NCI-H146 treated with DMSO at 0.1 percent for 48 hours (cell line): ENCODE data around the gene NPHP4.
"Not testable (repeated sequence)": the region's sequence is repeated elsewhere in the genome, so short reads cannot be mapped to it uniquely, and the experiment has no call there.

Experiments used
- DNase-seq: peaks from one replicate; lab custom pipeline; 2025; ENCODE audit not compliant: unreplicated experiment; lab: John Stamatoyannopoulos, UW

NPHP4 gene

DNA sequence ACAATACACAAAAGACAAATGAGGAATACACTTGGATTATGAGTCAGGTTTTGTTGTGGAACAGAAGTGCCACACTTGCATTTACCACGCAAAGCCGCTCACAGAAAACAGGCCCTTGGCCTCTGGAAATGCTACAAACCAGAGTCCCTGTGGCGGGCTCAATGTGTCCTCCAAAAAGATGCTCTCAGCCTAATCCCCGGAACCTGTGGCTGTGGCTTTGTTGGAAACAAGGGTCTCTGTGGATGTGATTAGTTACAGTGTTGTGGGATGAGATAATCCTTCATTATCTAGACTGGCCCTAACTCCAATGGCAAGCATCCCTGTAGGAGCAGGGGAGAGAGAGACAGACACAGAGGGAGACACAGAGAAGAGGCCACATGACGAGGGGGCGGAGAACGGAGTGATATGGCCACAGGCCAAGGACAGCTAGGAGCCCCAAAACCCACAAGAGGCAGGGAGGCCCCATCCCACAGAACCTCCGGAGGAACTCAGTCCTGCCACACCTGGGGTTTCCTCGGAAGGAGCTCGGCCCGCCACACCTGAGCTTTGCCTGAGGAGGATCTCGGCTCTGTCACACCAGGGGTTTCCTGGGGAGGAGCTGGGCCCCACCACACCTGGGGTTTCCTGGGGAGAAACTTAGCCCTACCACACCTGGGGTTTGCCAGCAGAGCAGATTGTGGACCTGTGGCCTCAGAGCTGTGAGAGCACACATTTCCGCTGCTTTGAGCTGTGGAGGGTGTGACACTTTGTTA, 55.4 kb downstream of the NPHP4 start:
- no peak for DNase-seq

DNA sequence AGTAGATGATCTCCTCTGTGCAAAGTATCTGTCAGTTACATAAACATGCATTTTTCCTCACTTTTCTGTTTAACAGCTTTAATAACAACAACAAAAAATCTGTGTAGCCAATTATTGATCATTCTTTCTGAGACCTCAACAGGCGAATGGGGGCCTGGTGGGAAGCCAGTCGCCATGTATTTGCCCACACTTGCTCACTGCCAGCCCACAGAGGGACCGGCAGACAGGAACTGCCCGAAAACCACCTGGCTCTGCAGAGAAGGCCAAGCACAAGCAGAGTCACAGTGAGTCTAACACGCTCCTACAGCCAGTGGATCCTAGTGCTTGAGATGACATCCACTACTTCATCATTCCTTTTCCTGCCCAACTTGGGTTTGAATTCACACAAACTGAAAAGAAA, 56.1 kb downstream of the NPHP4 start:
- no peak for DNase-seq

DNA sequence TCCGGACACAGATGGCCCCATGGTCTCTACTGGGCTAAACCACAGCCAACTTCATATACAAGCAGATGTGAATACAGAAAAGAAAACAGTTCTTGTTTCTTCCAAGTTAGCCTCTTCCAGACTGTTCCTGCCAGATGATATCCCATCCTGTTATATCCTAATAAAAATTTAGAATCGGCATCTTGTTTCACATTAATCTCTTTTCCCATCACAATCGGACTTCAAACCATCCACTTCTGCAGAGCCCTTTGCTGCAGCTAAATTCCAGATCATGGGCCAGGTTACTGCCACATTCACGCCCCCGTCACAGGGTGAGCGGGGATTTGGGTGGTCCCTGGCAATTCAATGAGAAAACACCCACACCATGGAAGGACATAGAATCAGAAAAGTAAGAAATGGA, 57.2 kb downstream of the NPHP4 start:
- DNase-seq = no peak

DNA sequence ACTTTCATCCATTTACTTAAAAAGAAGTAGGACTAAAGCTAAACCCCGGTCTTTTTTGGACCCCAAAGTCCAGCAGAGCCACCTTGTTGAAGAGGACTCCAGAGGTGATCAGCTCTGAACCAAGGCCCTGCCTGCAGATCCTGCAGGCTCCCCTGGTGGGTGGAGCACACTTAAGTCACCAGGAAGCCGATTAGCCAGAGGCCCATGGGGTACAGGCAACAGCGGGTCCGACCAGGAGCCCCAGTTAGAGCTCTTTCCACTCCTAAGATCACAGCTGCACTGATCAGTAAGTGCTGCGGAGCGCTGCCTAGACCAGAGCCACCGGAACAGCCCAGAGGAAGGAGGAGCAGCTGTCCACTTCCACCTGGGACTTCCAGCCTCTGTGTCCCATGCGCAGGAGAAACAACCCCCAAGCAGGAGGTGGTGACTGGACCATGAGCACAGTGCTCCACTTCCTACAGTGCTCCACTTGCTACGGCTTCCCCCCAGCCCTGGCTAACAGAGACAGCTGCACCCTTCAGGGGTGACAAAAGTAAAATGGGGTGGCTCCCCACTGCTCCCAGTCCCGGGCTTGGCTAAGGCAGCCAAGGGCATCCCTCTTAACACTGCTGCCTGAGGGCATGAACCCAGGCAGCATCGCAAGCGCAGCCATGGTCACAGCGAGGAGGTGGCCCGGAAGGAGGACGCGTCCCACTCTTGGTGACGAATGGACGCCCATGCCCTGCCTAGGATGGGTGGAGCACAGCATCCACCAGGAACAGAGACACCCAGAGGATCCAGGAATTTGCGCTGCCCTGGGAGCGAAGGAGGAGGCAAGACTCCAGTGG, 58.0 kb downstream of the NPHP4 start:
- DNase-seq = no peak

DNA sequence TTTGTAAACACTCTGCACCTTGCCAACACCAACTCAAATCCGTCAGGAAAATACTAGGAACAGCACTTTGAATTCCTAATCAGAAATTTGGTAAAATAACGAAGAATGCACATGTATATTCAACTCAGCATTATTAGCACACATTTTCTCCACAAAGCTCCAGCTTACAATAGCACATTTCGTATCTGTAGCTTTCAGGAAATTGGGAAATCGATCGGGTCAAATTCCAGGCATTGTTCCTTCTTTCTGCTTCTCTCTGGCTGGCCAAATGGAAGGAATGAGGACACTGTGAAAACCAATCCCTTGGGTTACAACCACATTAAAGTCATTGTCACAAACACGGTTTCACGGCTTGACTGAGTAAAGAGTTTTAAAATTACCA, 58.6 kb downstream of the NPHP4 start:
- no peak for DNase-seq

DNA sequence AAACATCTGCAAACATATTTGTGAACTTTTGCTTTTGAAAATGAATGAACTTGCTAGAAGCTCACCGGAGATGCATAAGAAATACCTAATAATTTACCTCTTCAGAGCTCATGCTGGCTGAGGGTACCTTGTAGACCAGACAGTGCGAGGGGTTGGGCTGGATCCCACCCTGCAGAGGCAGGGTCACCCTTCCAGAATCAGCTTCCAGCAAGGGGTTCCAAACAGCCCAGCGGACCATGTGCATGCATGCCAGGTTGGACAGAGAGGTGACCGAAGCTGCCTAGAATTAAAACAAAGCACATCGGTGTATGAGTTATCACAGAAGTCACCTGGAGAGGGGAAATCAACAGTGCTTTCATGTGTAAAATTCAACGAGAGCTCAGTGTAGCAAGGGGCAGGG, 59.2 kb downstream of the NPHP4 start:
- no peak for DNase-seq

DNA sequence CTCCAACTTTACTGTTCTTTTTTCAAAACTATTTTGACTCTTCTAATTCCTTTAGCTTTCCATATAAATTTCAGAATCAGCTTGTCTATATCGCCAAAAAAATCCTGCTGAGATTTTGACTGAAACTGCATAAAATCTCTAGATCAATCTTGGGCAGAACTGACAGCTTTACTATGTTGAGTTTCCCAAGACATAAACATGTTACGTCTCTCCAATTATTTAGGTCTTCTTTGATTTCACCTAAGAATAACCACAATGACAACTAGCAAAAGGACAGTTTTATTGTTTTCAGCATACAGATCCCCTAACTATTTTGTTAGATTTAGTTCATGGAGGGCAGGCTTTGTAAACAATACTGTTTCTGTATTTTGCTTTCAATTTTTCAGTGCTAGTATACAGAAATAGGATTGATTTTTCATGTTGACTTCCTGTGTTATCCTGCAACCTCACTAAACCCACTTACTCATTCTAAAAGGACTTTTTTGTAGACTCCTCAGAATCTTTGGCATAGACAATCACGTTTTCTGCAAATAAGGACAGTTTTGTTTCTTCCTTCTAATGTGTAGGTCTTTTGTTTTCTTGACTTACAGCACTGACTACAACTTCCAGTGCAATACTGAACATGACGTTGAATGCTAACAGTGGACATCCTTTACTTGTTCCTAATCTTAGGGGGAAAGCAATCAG, 63.4 kb downstream of the NPHP4 start:
- DNase-seq = no peak

DNA sequence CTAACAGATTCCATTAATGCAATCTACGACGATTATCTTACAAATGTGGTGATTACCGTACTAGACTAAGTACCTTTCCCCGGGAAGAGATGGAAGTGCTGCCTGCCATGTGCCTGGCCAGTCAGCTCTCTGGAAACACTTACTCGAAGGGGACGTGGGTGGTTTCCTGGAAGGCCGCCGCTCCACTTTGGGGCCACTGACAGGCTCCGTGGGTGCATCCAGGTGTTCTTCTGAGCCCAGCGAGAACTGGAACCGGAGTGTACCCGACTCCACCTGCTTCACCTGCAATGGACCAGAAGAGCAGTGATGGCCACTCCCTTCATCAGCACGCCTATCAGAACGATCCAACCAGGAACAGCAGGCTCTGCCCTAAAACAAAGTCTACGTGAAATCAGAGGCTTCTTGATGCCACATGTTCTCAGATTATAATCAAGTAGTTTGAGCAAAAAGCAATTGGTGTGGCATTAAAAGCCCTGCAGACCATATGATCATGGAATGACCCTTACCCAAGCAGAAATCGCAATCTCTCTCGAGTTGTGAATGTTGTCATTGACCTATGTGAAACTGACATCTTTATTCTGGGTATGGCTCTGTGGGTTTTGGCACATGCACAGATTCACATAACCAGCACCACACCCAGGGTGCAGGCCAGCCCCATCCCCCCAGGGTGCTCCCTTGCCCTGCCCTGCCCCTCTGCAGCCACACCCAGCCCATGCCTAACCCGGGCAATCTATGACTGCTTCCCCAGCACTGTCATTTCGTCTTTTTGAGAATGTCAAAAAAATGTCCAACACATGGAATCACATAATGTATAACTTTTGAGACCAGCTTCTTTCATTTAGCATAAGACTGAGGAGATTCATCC, 64.5 kb downstream of the NPHP4 start:
- no peak for DNase-seq

DNA sequence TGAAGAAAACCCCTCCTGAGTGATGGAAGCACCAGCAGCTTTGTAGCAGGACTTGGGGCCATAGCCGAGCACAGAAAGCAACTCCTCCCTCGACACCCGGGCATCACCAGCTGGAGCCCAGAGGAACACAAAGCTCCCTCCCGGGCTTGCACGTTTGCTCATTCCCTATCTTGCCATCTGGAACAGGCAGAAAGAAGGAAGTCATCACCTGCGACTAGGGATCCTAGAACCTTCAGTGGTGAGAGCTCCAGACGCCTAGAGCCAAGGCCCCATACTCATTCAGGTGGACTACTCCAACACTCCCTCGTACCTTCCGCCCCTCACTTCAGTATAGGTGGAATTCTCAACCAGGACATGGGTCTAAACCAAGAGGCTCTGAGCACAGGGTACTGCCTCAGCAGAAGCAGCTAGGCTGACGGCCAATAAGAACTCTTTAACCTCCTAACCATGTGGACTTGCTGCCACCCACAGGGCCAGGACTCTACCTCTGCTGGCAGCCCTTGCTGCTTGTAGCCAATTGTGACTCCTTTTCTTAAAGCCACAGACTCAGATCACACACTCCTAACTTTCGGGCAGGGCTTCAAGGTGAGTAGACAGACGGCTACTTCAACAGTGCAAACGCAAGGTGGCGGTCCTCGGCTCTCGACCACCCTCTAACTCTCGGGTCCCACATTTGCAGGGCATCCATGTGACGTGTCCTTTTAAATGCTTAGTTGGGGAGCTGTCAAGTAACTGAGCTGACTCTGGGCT, 65.4 kb downstream of the NPHP4 start:
- DNase-seq = no peak

DNA sequence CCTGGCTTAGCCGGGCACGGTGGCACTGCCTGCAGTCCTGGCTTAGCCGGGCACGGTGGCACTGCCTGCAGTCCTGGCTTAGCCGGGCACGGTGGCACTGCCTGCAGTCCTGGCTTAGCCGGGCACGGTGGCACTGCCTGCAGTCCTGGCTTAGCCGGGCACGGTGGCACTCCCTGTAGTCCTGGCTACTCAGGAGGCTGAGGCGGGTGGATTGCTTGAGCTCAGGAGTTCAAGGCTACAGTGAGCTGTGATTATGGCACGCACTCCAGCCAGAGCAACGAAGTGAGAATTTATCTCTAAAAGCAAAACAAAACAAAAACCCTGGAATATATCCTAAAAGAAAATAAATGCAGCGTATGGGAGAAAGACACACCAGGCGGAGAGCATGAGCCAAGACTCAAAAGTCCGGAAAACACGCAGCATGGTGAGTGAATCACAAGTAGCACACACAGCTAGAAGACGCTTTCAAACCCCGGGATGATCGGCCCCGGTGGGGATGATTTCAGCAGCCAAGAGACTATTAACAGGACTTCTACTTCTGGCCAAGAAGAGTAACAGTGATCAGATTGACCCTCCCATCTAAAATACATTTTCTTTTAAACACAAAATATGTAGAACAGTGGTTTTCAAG, 69.4 kb downstream of the NPHP4 start:
- not testable (repeated sequence) for DNase-seq

DNA sequence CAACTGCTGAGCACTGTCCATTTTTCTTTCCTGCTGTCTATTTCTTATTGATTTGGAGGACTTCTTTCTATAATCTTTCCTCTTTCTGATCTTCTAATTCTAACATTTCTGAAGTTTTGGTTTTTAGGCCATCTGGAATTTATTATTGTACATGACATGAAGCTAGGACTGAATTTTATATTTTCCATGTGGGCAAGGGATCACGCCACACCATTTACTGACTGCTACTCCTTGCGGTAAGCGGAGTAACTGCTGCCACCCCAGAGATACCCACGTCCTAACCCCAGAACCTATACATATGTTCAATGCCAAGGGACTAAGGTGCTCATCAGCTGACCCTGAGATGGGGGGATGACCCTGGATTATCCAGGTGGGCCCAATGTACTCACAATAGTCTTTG, 70.6 kb downstream of the NPHP4 start:
- DNase-seq = no peak

DNA sequence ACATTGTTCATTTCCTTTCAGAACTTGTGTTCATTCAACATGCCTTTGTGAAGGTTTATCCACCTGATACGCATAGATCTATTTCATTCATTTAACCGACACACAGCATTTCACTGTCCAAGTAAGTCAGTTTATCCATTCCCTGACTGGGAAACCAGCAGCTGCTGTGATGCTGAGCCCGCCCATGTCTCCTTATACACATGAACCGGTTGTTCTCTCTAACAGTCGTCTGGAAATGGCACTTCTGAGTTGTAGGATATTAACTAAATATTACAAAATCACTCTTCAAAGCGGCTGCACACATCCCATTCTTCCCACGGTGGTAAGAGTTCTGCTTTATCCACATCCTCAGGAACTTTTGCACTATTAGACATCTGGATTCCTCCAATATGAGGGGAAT, 71.1 kb downstream of the NPHP4 start:
- no peak for DNase-seq

DNA sequence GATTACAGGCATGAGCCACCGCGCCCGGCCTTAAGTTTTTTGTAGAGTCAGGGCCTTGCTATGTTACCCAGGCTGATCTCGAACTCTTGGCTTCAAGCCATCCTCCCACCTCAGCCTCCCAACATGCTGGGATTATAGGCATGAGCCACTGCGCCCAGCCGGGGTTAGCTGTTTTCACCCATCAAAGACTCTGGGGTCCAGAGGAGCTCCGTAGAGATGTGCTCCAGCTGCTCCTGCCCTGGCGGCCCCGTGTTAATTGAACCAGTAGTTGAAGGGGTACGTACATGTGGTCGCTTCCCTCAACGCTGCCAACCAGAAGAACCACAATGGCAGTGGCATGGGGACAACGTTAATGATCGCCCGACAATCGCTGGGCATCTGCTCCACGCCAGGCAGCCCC, 72.0 kb downstream of the NPHP4 start:
- DNase-seq = no peak

DNA sequence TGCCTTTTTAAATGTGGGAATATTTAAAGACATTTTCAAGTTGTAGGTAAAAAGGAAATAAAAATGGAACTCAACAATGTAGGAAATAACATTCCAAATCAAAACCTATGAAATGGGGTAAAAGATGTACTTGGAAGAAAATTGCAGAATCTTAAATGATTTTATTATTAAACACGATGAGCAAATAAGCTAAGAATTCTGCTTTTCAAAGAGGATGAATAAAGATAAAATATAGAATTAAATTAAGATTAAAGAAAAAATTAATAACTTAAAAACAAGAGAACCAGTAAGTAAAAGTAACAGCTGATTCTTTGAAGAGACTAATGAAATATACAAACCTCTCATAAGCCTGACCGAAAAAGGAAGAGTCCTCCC, 74.0 kb downstream of the NPHP4 start:
- no peak for DNase-seq

DNA sequence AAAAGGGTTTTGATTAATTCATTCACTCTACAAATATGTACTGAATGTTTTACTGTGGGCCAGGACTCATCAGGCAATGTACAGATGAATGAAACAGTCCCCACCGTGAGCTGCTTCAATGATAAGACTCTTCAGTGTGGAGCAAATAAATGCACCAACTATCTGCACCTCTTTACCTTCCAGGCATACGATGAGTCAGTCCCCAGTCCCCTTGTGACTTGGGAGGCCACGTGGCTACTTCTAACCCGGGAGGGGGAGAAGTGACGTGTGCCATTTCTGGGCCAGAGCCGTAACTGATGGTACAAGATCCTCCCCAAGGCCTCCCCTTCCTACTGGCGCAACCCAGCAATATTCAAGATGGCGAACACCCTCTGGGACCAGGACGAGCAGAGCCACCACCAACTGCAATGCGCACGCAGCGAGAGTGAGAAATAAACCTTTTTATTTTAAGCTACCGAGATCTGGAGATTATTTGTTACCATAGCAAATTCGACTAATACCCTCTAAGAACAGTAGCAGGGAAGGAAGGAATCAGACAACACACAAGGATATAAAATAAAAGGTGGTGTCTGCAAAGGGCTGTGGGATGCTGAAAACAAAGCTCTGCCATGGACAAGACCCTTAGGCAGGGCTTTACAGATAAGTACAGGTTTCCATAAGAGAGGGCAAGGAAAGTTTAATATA, 74.5 kb downstream of the NPHP4 start:
- DNase-seq = no peak

DNA sequence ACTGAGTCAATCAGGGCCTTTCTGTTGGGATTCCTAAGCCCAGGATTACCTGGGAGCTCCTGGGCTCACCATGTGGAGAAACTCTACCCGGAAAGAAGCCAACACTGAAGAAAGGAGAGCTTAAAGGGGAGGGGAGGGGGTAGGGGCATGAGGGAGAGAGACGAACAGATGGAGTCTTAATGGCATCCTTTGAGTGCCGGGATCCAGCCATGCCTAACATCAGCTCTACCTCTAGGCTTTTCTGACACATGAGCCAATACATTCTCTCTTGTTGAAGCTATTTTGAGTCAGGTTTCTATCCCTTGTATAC, 75.0 kb downstream of the NPHP4 start:
- DNase-seq = no peak

DNA sequence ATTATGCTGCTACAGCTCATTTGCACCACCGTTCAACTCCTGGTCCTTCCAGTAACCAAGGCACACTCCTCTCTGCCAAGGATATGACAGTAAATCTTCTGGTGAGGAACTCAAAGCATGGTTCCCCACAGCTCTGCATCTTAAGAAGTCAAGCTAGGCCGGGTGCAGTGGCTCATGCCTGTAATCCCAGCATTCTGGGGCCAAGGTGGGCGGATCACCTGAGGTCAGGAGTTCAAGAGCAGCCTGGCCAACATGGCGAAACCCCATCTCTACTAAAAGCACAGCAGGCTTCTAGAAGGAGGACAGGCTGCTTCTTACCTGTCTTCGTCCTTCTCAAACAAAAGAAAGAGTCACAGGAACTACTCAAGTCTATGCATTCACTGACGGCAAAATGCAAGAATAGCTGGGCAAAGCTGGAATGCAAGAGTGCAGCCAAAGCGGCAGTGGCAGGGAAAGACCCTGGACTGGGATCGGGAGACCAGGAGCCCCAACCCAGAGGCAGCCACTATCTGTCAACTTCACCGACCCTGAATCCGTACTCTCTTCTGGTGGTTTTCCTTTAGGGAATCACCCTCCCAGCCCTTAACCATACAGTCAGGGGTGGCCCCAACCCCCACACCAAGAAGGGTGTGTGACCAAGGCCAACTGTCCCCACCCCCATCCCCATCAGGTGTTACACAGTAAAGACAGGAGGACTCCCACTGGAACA, 75.5 kb downstream of the NPHP4 start:
- DNase-seq = no peak

DNA sequence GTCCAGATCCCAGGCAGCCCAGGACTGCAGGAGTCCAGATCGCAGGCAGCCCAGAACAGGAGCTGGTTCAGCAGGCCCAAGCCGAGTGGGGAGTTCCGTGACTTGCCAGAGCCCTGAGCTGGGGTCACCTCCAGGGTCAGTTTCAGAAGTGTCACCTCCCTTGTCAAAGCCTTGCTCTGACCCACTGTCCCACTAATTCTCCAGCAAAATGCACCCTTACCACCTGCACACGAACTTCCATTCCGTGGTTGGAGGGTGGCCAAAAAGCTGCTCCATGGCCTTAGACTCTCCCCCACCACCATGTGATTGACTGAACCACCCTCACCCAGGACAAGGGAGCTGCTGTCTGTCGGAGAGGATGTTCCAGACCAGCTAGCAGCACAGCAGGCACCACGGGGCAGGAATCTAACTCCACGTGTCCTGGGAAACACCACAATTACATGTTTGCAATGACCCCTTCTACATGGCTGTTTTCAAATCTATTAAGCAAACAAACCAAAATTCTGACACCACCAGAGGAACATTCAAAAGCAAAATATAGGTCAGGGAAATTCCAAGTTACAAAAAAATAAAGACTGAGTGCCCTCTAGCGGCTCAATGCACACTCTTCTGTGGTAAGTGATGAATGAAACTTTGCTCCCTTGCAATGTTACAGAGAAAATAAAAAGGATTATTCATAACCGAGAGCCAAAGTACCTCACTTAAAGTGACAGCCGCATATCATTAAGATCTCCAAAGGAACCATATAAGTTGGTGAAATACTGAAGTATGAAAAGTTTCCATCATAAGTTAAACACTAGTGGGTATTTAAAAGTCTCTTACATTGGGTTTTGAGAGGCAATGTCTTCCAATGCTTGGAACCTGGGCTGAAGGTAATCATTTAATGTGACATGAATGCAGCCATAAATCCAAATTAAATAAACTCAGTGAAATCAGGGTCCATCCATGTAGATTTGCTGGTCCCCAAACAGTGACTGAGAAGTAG, 76.3 kb downstream of the NPHP4 start:
- DNase-seq = no peak
